ENCODE data around the gene RBPMS2. TPM values are rescaled to one million over a fixed set of nuclear protein-coding genes. Genes with fewer than 3 reads are reported as not detected.

The RBPMS2 gene
- total RNA-seq (ENCODE audit: low replicate concordance): not detected in 2 replicates

DNA sequence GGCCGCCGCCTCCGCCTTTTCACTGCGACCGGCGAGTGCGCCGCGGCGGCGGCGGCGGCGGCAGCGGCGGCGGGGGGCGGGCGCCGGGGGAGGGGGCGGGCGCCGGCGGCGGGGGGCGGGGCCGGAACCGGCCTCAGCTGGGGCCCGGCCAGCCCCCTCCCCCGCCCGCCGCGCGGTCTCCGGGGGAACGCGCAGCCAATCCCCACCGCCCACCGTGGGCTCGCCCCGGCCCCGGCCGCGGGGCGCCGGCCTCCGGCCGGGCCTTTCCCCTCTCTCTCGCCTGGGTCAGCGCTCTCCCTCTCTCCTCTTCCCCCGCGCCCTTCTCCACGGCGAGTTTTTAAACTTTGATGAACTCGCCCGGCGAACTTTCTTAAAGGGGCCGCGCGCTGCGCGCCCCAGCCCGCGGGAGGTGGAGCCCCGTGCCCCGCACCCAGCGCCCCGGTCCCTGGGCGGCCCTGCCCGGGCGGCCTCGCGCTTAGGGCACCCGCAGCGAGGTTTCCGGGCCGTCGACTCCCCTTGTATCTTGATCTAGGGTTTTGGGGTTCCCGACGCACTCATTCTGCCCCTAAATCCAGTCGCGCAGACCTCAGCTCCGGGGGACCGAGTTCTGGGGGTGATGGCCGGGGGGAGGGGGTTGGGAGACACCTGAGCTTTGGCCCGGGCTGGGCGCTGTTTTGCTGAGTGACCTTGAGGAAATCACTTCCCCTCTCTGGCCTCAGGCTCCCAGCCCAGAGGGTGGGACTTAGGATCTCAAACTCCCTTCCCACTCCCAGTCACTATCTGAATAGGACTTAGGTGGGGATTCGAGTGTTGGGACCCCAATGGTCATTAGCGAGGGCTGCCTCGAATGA lies at the start of gene RBPMS2:
Gene RBPMS2, minus strand, starts transcription at position 39 of the 851 bp plus-strand sequence. CDS start 270 bp downstream, outside the sequence.

Other genes starting within 250 kb of the RBPMS2 start
- gene PIF1, start 50.1 kb upstream of the RBPMS2 start, total RNA-seq (ENCODE audit: low replicate concordance): 4.0 and 4.1 TPM in 2 replicates
- gene PLEKHO2, start 66.3 kb upstream of the RBPMS2 start, total RNA-seq (ENCODE audit: low replicate concordance): 12.6 and 48.2 TPM in 2 replicates
- 3.2 and 15.3 TPM in 2 replicates for gene ANKDD1A, start 136.3 kb upstream of the RBPMS2 start, total RNA-seq (ENCODE audit: low replicate concordance)
- 41.0 and 62.0 TPM in 2 replicates for gene SPG21, start 214.3 kb upstream of the RBPMS2 start, total RNA-seq (ENCODE audit: low replicate concordance)